ENCODE data around the gene ATF1. TPM values are rescaled to one million over a fixed set of nuclear protein-coding genes. Genes with fewer than 3 reads are reported as not detected.

ATF1 gene
- total RNA-seq, 1 experiment from 2014 or later = 47.0 TPM

GRCh38 chr12:50778663-50779590 lies 15.0 kb downstream of the ATF1 start:
- BruUV-seq (replicated peaks) = no TSS peak
- peaks cover 10% of the 10 kb centered on the region for H3K36me3 Mint-ChIP-seq (ENCODE audit: insufficient read depth, unreplicated experiment)
- Histone ChIP-seq H3K9me3 (no peaks in the 10 kb centered on the region), H3K27me3 (replicated peaks; ENCODE audit: control insufficient read depth, insufficient read depth, low read length) (no peaks in the 10 kb centered on the region), H3K4me1 (0 out of 2 replicates have a peak, but pooled peaks cover 3% of the 10 kb centered on the region), H3K36me3 (ENCODE audit: control insufficient read depth, insufficient read depth, low read length) (no peaks in the 10 kb centered on the region; the same call in 1 of the 2 replicates), H3K4me3 (ENCODE audit: low read depth, low read length) (no peak overlapping the region)
- H3K4me1 Mint-ChIP-seq (ENCODE audit: low read depth, unreplicated experiment) = peaks cover 12% of the 10 kb centered on the region
- no peak for TF ChIP-seq CTCF (IDR thresholded peaks at IDR 0.05; ENCODE audit: insufficient read depth in 1 of 2, low read depth in 1 of 2, low read length in 1 of 2, severe bottlenecking in 1 of 2, unreplicated experiment in 1 of 2)
- DNase-seq = no peak
- ChIA-PET CTCF (interaction anchor here (2.7 kb wide), 1 partner anchor 14 kb away, joined by 13 read pairs; the partner anchor contains the start of gene ATF1), POLR2A (interaction anchor here (1.0 kb wide), 1 partner anchor 15 kb away, joined by 3 read pairs; the partner anchor contains the start of gene ATF1)
- H3K9me3 Mint-ChIP-seq (ENCODE audit: unreplicated experiment) = no peaks in the 10 kb centered on the region
- no peaks in the 10 kb centered on the region for H3K27me3 Mint-ChIP-seq (ENCODE audit: insufficient read depth, unreplicated experiment)
- intact Hi-C loops (cut with micrococcal nuclease; ENCODE audit: unreplicated experiment) = no loop called here
- H3K4me3 Mint-ChIP-seq (ENCODE audit: unreplicated experiment) = no peak overlapping the region
- H3K27ac Mint-ChIP-seq (ENCODE audit: unreplicated experiment) = peak overlapping the region; percentile 26

GRCh38 chr12:50780013-50780412 lies 16.1 kb downstream of the ATF1 start:
- Histone ChIP-seq H3K4me1 (peaks cover 9% of the 10 kb centered on the region; the same call in 1 of the 2 replicates), H3K9me3 (no peaks in the 10 kb centered on the region), H3K4me3 (ENCODE audit: low read depth, low read length) (no peak overlapping the region), H3K36me3 (ENCODE audit: control insufficient read depth, insufficient read depth, low read length) (no peaks in the 10 kb centered on the region; the same call in 1 of the 2 replicates), H3K27me3 (replicated peaks; ENCODE audit: control insufficient read depth, insufficient read depth, low read length) (no peaks in the 10 kb centered on the region)
- intact Hi-C loops (cut with micrococcal nuclease; ENCODE audit: unreplicated experiment) = no loop called here
- TF ChIP-seq CTCF (IDR thresholded peaks at IDR 0.05; ENCODE audit: insufficient read depth in 1 of 2, low read depth in 1 of 2, low read length in 1 of 2, severe bottlenecking in 1 of 2, unreplicated experiment in 1 of 2) = no peak
- no peaks in the 10 kb centered on the region for H3K9me3 Mint-ChIP-seq (ENCODE audit: unreplicated experiment)
- peaks cover 22% of the 10 kb centered on the region for H3K4me1 Mint-ChIP-seq (ENCODE audit: low read depth, unreplicated experiment)
- no peak overlapping the region for H3K27ac Mint-ChIP-seq (ENCODE audit: unreplicated experiment)
- ChIA-PET POLR2A (interaction anchor here (1.0 kb wide), 1 partner anchor 16 kb away, joined by 3 read pairs; the partner anchor contains the start of gene ATF1), CTCF (interaction anchor here (2.7 kb wide), 1 partner anchor 15 kb away, joined by 13 read pairs; the partner anchor contains the start of gene ATF1)
- no TSS peak for BruUV-seq (replicated peaks)
- no peaks in the 10 kb centered on the region for H3K27me3 Mint-ChIP-seq (ENCODE audit: insufficient read depth, unreplicated experiment)
- peaks cover 9% of the 10 kb centered on the region for H3K36me3 Mint-ChIP-seq (ENCODE audit: insufficient read depth, unreplicated experiment)
- no peak overlapping the region for H3K4me3 Mint-ChIP-seq (ENCODE audit: unreplicated experiment)
- DNase-seq = no peak

- Mint-ChIP-seq H3K27me3 (ENCODE audit: insufficient read depth, unreplicated experiment) (no peaks in the 10 kb centered on the region), H3K9me3 (ENCODE audit: unreplicated experiment) (peaks cover 13% of the 10 kb centered on the region), H3K4me3 (ENCODE audit: unreplicated experiment) (no peak overlapping the region), H3K27ac (ENCODE audit: unreplicated experiment) (peak overlapping the region; percentile 98), H3K4me1 (ENCODE audit: low read depth, unreplicated experiment) (peaks cover 50% of the 10 kb centered on the region), H3K36me3 (ENCODE audit: insufficient read depth, unreplicated experiment) (peaks cover 17% of the 10 kb centered on the region)
- H3K4me3 ChIP-seq (ENCODE audit: low read depth, low read length) = no peak overlapping the region
- BruUV-seq (replicated peaks) = no TSS peak
- intact Hi-C loops (cut with micrococcal nuclease; ENCODE audit: unreplicated experiment) = no loop called here
- no peaks in the 10 kb centered on the region for H3K27me3 ChIP-seq (replicated peaks; ENCODE audit: control insufficient read depth, insufficient read depth, low read length)
- no peak for DNase-seq
- no peaks in the 10 kb centered on the region; the same call in 1 of the 2 replicates for H3K9me3 ChIP-seq
- POLR2A ChIA-PET = no interaction called here
- TF ChIP-seq CTCF (IDR thresholded peaks at IDR 0.05; ENCODE audit: insufficient read depth in 1 of 2, low read depth in 1 of 2, low read length in 1 of 2, severe bottlenecking in 1 of 2, unreplicated experiment in 1 of 2) = no peak
- H3K36me3 ChIP-seq (ENCODE audit: control insufficient read depth, insufficient read depth, low read length) = no peaks in the 10 kb centered on the region; the same call in 1 of the 2 replicates
- H3K4me1 ChIP-seq = peaks cover 32% of the 10 kb centered on the region
- CTCF ChIA-PET = no interaction called here
These were observed 20.6 kb downstream of the ATF1 start for GRCh38 chr12:50784501-50784900.

Measured in Caco-2 (cell line).